ENCODE data around the gene HIPK2.
"Not testable (repeated sequence)": the region's sequence is repeated elsewhere in the genome, so short reads cannot be mapped to it uniquely, and the experiment has no call there.

Gene HIPK2

GRCh38 chr7:139620676-139621344, 157.0 kb downstream of the HIPK2 start:
- peak; percentile 45 for DNase-seq (ENCODE audit: low spot score)

GRCh38 chr7:139619367-139619657, 158.5 kb downstream of the HIPK2 start:
- no peak for DNase-seq (ENCODE audit: low spot score)

- peak; percentile 13 for DNase-seq (ENCODE audit: low spot score)
These were observed 159.1 kb downstream of the HIPK2 start for GRCh38 chr7:139618482-139619366.

GRCh38 chr7:139617074-139617473, 160.7 kb downstream of the HIPK2 start:
- no peak for DNase-seq (ENCODE audit: low spot score)

GRCh38 chr7:139614886-139615285, 162.9 kb downstream of the HIPK2 start:
- DNase-seq (ENCODE audit: low spot score): no peak

- DNase-seq (ENCODE audit: low spot score): no peak
These were observed 163.8 kb downstream of the HIPK2 start for GRCh38 chr7:139613971-139614411.

GRCh38 chr7:139611556-139611955, 166.2 kb downstream of the HIPK2 start:
- DNase-seq (ENCODE audit: low spot score): not testable (repeated sequence)

GRCh38 chr7:139610595-139610994, 167.2 kb downstream of the HIPK2 start:
- no peak for DNase-seq (ENCODE audit: low spot score)

- DNase-seq (ENCODE audit: low spot score): no peak
These were observed 173.9 kb downstream of the HIPK2 start for GRCh38 chr7:139603896-139604295.

GRCh38 chr7:139603282-139603681, 174.5 kb downstream of the HIPK2 start:
- no peak for DNase-seq (ENCODE audit: low spot score)

GRCh38 chr7:139602143-139602722, 175.6 kb downstream of the HIPK2 start:
- peak; percentile 24 for DNase-seq (ENCODE audit: low spot score)

- no peak for DNase-seq (ENCODE audit: low spot score)
These were observed 176.6 kb downstream of the HIPK2 start for GRCh38 chr7:139601176-139601575.

GRCh38 chr7:139600306-139600705, 177.5 kb downstream of the HIPK2 start:
- DNase-seq (ENCODE audit: low spot score): no peak

GRCh38 chr7:139598642-139599041, 179.2 kb downstream of the HIPK2 start:
- DNase-seq (ENCODE audit: low spot score): no peak

GRCh38 chr7:139597028-139597427, 180.8 kb downstream of the HIPK2 start:
- DNase-seq (ENCODE audit: low spot score): no peak

- no peak for DNase-seq (ENCODE audit: low spot score)
These were observed 181.2 kb downstream of the HIPK2 start for GRCh38 chr7:139596626-139597025.

- no peak for DNase-seq (ENCODE audit: low spot score)
These were observed 182.0 kb downstream of the HIPK2 start for GRCh38 chr7:139595806-139596205.

- no peak for DNase-seq (ENCODE audit: low spot score)
These were observed 182.8 kb downstream of the HIPK2 start for GRCh38 chr7:139594911-139595476.

GRCh38 chr7:139594090-139594489, 183.7 kb downstream of the HIPK2 start:
- DNase-seq (ENCODE audit: low spot score): no peak

GRCh38 chr7:139592801-139593461, 184.9 kb downstream of the HIPK2 start:
- no peak for DNase-seq (ENCODE audit: low spot score)

GRCh38 chr7:139591550-139592195, 186.1 kb downstream of the HIPK2 start:
- no peak for DNase-seq (ENCODE audit: low spot score)

GRCh38 chr7:139589474-139589873, 188.3 kb downstream of the HIPK2 start:
- DNase-seq (ENCODE audit: low spot score): no peak

Measured in CD4-positive, alpha-beta T cell treated with Interleukin-2 at 100 ng/mL for 4 hours (primary cell).